ENCODE data around the gene MRGPRG. TPM values are rescaled to one million over a fixed set of nuclear protein-coding genes. Genes with fewer than 3 reads are reported as not detected.

MRGPRG gene
- total and polyA plus RNA-seq, 2 experiments from 2014 or later = not detected

GRCh38 chr11:3183523-3183922 is 35.1 kb downstream of the MRGPRG start:
- Histone ChIP-seq H3K27ac (no peak overlapping the region), H3K4me3 (no peak overlapping the region), H3K79me2 (no peaks in the 10 kb centered on the region), H3K4me1 (ENCODE audit: insufficient read depth) (no peaks in the 10 kb centered on the region), H3K9me2 (replicated peaks; ENCODE audit: insufficient read depth) (no peaks in the 10 kb centered on the region), H3K4me2 (no peak overlapping the region), H3K9me3 (ENCODE audit: low read depth) (no peaks in the 10 kb centered on the region), H3K36me3 (replicated peaks; ENCODE audit: insufficient read depth, low read depth) (no peaks in the 10 kb centered on the region), H4K20me1 (ENCODE audit: insufficient read depth, poor library complexity, severe bottlenecking) (no peaks in the 10 kb centered on the region), H2AFZ (no peak overlapping the region), H3K27me3 (no peaks in the 10 kb centered on the region)
- no peak for TF ChIP-seq EZH2phosphoT487 (IDR thresholded peaks at IDR 0.05; ENCODE audit: low read depth, severe bottlenecking, unreplicated experiment)
- WGBS (ENCODE audit: low lambda C conversion rate, missing lambda C conversion rate) = 94% methylated on average over 6 of the region's 6 CpGs
- DNase-seq (ENCODE audit: low spot score) = no peak

- H3K4me3 ChIP-seq = no peak overlapping the region
- TF ChIP-seq EZH2 (IDR thresholded peaks at IDR 0.05; ENCODE audit: borderline replicate concordance) (no peak), CTCF (IDR thresholded peaks at IDR 0.05; ENCODE audit: poor library complexity) (no peak), EZH2phosphoT487 (IDR thresholded peaks at IDR 0.05; ENCODE audit: low read depth, severe bottlenecking, unreplicated experiment) (no peak)
- 88% methylated on average over 4 of the region's 4 CpGs for WGBS (ENCODE audit: low lambda C conversion rate, missing lambda C conversion rate)
- H3K36me3 ChIP-seq (replicated peaks; ENCODE audit: insufficient read depth, low read depth) = no peaks in the 10 kb centered on the region
- no peaks in the 10 kb centered on the region for H3K27me3 ChIP-seq
- H3K27ac ChIP-seq = no peak overlapping the region
- no peaks in the 10 kb centered on the region for H4K20me1 ChIP-seq (ENCODE audit: insufficient read depth, poor library complexity, severe bottlenecking)
- no peaks in the 10 kb centered on the region for H3K9me2 ChIP-seq (replicated peaks; ENCODE audit: insufficient read depth)
- no peak overlapping the region for H3K4me2 ChIP-seq
- H3K9me3 ChIP-seq (ENCODE audit: low read depth) = no peaks in the 10 kb centered on the region
- H3K79me2 ChIP-seq = no peaks in the 10 kb centered on the region
- no peak for DNase-seq (ENCODE audit: low spot score)
- H2AFZ ChIP-seq = no peak overlapping the region
- H3K4me1 ChIP-seq (ENCODE audit: insufficient read depth) = no peaks in the 10 kb centered on the region
These were observed 36.2 kb downstream of the MRGPRG start for GRCh38 chr11:3182462-3182852.

- no peak overlapping the region for H3K27ac ChIP-seq
These were observed 36.7 kb downstream of the MRGPRG start for GRCh38 chr11:3181725-3182461.

More at GRCh38 chr11:3181725-3182461, 36.7 kb downstream of the MRGPRG start:
- H3K4me1 ChIP-seq (ENCODE audit: insufficient read depth) = no peaks in the 10 kb centered on the region
- H3K79me2 ChIP-seq = no peaks in the 10 kb centered on the region
- WGBS (ENCODE audit: low lambda C conversion rate, missing lambda C conversion rate) = 83% methylated on average over 12 of the region's 12 CpGs
- H3K9me2 ChIP-seq (replicated peaks; ENCODE audit: insufficient read depth) = no peaks in the 10 kb centered on the region
- no peak overlapping the region for H3K4me3 ChIP-seq
- H4K20me1 ChIP-seq (ENCODE audit: insufficient read depth, poor library complexity, severe bottlenecking) = no peaks in the 10 kb centered on the region
- H2AFZ ChIP-seq = no peak overlapping the region
- H3K4me2 ChIP-seq = no peak overlapping the region
- no peaks in the 10 kb centered on the region for H3K27me3 ChIP-seq
- H3K9me3 ChIP-seq (ENCODE audit: low read depth) = no peaks in the 10 kb centered on the region
- H3K36me3 ChIP-seq (replicated peaks; ENCODE audit: insufficient read depth, low read depth) = no peaks in the 10 kb centered on the region
- no peak for DNase-seq (ENCODE audit: low spot score)
- TF ChIP-seq EZH2 (IDR thresholded peaks at IDR 0.05; ENCODE audit: borderline replicate concordance) (no peak), EZH2phosphoT487 (IDR thresholded peaks at IDR 0.05; ENCODE audit: low read depth, severe bottlenecking, unreplicated experiment) (no peak), CTCF (IDR thresholded peaks at IDR 0.05; ENCODE audit: poor library complexity) (no peak)

Measured in hepatocyte (in vitro differentiated cells).